Suppressor macrophage treated with lipopolysaccharide for 1 hour (primary cell): ENCODE measurements around the gene GPR68.
"Not testable (repeated sequence)": the region's sequence is repeated elsewhere in the genome, so short reads cannot be mapped to it uniquely, and the experiment has no call there.

Experiments
- DNase-seq, 3 donors: peaks; one replicate each; pipeline ENCODE4 v3.0.0-alpha.2; 2020 to 2022

GPR68 gene

GRCh38 chr14:91272341-91273272 lies 28.1 kb upstream of the GPR68 start:
- DNase-seq = no peak

- DNase-seq = no peak
These were observed 27.1 kb upstream of the GPR68 start for GRCh38 chr14:91271639-91272038.

GRCh38 chr14:91270619-91271018 lies 26.1 kb upstream of the GPR68 start:
- DNase-seq = no peak

DNA sequence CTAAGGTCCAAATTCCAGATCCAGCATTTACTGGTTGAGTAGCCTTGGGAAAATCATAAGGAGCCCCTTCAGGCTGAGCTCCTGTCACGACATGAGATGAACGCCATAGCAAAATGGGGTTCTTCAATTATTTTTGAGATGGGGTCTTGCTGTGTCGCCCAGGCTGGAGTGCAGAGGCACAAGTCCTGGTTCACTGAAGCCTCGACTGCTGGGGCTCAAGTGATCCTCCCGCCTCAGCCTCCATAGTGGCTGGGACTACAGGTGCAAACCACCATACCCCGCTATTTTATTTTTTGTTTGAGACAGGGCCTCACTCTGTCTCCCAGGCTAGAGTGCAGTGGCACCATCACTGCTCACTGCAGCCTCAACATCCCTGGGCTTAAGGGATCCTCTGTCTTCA lies 25.7 kb upstream of the GPR68 start:
- no peak for DNase-seq

GRCh38 chr14:91269076-91269991 lies 24.8 kb upstream of the GPR68 start:
- no peak for DNase-seq

DNA sequence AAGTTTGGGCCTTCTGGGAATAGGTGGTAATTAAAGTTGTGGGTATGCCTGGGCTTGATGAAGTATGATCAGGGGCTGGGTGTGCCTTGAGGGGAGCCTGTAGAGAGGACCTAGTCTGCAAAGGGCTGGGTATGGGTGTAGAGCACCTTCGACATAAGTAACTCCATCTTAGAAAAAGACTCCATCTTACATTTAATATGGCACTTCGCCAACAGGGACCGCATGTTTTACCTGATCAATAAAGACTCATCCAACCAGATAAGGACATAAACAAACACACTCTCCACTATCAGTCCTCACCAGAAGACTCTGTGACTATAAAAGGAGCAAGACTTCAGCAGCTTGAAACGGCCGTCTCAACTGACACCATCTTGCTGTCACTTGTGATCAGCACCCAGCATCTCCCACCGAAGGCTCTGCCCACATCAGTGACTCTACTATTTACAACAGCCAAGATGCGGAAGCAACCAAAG lies 23.5 kb upstream of the GPR68 start:
- no peak for DNase-seq

DNA sequence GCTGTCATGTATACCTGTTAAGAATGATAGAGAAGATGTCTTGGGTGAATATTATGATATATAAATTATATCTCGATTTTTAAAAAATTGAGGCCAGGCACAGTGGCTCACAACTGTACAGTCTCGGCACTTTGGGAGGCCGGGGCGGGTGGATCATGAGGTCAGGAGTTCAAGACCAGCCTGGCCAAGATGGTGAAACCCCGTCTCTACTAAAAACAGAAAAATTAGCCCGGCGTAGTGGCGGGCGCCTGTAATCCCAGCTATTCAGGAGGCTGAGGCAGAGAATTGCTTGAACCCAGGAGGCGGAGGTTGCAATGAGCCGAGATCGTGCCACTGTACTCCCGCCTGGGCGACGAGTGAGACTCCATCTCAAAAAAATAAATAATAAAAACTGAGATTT lies 21.8 kb upstream of the GPR68 start:
- DNase-seq = not testable (repeated sequence)

DNA sequence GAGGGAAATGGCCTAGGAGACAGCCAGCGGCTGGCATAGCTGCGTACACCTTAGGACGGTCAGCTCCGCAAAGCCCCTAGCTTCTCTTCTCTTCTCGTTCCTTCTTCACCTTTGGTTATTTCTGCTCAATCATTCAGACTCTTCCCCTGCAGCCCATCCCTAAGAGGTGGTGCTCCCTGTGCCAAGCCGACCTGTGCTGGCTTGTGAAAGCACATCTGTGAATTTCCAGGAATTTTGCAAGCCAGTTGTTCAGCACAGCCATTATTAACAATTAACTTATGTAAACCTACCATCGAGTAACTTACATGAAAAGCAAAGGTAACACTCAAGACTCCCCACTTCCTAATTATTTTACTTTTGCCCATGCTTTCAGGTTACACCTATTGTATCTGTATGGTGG lies 20.9 kb upstream of the GPR68 start:
- no peak for DNase-seq

DNA sequence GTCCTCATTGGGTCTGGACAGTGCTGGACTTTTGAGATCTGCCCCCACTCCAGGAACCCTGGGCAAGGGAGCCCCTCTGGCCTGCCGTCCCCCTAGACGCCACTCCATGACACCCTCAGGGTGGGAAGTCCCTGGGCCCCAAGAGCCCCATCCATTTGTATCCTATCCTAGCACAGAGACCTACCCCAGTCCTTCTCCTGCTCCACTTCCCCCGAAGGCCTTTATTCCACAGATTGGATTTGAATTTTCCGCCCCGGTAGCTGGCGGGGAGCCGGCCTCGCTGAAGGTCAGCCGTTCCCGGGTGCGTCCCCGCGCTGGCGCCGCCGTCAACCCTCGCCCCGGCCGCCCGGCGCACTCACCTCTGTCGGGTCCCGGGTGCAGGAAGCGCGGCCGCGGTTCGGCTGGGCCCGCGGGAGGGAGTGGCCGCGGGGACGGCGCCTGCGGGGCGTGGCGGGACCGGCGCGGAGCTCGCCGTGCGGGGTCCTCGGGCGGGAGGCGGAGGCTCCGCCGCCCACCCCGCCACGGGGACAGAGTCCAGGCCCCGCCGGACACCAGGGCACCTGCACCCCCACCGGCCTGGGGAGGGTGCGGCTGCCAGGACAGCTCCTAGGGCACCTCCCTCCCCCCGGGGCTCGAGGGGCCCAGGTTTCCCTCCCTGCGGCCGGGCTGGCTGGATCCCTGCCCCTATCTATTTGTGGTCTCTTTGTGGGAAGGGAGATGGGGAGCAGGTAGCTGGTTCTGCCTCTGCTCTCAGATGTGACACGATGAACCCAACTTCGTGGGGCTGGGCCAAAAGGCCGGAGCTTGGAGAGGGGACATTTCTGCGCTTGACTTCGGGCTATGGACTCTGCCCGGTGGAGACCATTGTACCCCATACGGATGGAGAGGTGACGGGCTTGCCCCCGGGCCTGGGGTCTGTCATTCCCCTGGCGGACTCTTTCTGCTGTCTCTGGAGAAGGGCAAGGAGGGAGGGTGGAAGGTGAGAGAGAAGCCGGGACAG lies 19.9 kb upstream of the GPR68 start:
- peak in 2 of 3 donors; percentile 27 to 60 for DNase-seq

DNA sequence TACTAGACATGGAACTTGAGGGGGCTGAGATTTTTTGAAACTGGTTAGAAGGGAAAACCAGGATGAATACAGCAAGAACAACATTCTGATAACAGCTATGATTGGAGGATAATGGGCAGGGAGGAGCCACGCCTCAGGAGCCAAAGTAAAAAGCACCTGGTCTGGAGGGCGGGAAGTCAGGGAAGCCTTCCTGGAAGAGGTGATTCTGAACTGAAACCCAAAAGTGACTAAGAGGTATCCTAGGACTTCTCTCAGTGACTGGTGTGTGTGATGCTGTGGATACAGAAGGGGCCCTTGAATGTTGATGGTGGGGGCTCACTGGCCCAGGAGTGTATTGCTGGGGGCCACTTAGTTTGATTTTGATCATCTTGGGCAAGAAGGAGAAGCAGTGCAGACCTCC lies 18.8 kb upstream of the GPR68 start:
- DNase-seq = no peak

GRCh38 chr14:91261986-91262549 lies 17.6 kb upstream of the GPR68 start:
- DNase-seq = no peak

GRCh38 chr14:91261115-91261514 lies 16.6 kb upstream of the GPR68 start:
- no peak for DNase-seq

DNA sequence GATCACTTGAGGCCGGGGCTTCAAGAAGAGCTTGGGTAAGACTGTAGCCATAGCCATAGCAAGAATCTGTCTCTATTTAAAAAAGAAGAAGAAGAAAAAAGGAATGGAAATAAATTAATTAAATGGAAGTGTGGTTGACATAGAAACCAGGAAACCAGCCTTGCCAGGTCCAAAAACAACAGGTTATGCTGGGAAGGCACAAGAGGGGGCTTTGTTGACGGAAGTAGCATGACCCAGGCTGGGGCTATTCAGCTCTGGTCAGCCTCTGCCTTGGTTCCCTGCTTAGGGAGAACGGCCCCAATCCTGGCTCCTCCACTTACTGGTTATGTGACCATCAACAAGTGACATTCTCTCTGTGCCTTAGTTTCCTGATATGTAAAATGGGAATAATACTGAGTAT lies 14.4 kb upstream of the GPR68 start:
- no peak for DNase-seq

GRCh38 chr14:91258011-91258618 lies 13.6 kb upstream of the GPR68 start:
- DNase-seq = peak; percentile 42 to 60 (median 49)

DNA sequence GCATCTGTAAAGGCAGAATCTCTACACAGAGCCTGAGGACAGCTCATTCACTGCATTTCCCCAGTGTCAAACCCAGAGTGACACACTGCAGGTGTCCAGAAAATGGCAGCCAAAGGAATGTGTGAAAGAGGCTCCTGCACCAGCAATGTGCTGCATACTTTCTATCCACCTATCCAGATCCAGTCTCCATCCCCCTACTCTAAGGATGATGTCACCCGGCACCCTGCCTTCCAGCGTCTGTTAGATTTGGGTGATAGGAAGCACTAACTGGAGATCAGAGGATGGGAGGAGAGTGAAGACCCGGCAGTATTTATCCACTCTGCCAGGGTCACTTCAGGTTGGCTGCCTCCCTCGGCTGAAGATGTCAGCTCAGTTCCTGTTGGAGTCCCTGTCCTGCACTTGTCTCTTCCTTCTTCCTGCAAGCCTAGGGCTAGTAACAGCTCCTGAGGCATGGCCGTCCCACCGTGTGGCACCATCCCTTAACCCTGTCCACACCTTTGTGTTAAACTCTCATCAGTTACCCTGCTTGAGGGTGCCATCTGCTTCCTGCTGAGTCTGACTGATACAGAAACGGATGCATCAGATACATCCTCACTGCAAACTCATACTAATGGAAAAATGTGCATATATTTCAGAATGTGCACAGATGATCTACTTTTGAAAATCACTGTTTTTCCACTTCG lies 13.0 kb upstream of the GPR68 start:
- no peak for DNase-seq

DNA sequence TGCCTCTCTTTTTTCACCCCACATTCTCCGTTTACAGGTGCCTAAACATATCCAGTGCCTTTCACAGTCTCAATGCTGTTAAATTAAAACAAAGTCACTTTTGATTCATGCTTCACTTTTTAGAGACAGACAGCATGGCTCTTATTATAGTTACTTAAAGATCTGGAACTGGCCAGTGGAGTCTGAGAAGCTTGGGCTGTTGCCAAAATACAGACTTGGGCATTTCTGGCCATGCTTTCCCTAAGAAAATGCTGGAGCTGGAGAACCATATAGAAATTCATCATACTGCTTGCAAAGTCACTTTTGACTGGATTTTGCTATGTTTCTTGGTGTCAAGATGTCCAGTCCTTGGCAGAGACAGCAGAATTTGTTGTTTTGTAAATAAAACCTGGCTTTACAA lies 12.2 kb upstream of the GPR68 start:
- DNase-seq = no peak

GRCh38 chr14:91255026-91255695 lies 10.7 kb upstream of the GPR68 start:
- no peak for DNase-seq

- DNase-seq = no peak
These were observed 10.0 kb upstream of the GPR68 start for GRCh38 chr14:91254461-91254860.

DNA sequence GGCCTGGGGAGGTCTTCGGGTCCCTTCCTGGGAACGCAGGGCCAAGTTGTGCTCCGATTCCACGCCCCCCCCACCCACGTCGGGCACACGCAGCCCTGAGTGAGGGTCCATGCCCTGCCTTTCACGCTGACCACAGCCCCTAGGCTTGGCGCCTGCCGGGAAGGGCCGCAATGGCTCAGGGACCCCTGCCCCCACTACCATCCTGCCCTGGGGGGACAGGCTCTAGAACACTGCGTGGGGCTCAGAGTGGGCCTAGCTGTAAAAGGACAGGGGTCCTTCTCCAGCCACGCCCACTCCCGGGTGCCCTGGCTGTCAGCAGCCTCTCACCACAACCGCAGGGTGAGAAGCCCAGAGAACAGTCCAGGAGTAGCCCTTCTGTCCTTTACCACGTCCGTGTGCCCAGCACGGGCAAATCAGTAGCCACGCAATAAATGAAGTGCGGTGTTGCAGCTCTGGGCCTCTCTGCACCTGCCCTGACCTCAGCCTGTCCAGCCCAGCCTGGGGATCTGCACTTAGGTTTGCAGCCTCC lies 9.4 kb upstream of the GPR68 start:
- DNase-seq = no peak
